SHP77 treated with DMSO at 0.1 percent for 48 hours (cell line): ENCODE data around the gene PGGT1B.

Experiments used
- DNase-seq: peaks from one replicate; lab custom pipeline; 2025; lab: John Stamatoyannopoulos, UW

PGGT1B gene

GRCh38 chr5:115180165-115180709, 82.4 kb downstream of the PGGT1B start:
- DNase-seq, result peak; percentile 82

- no peak for DNase-seq
Measured at GRCh38 chr5:115179394-115180164, 83.1 kb downstream of the PGGT1B start.

- no peak for DNase-seq
Measured at GRCh38 chr5:115179030-115179393, 83.7 kb downstream of the PGGT1B start.

GRCh38 chr5:115170929-115171510, 91.7 kb downstream of the PGGT1B start:
- DNase-seq, result no peak

- peak; percentile 15 for DNase-seq
Measured at GRCh38 chr5:115170134-115170928, 92.3 kb downstream of the PGGT1B start.

- peak; percentile 91 for DNase-seq
Measured at GRCh38 chr5:115169487-115170133, 93.1 kb downstream of the PGGT1B start, which contains the start of gene TRIM36. Gene TRIM36, minus strand, starts transcription at chr5:115169908. Its CDS starts 274 bp downstream, at chr5:115169634.

- no peak for DNase-seq
Measured at GRCh38 chr5:115168829-115169486, 93.7 kb downstream of the PGGT1B start.

- DNase-seq, result no peak
Measured at GRCh38 chr5:115166744-115167393, 95.8 kb downstream of the PGGT1B start.

- no peak for DNase-seq
Measured at GRCh38 chr5:115165790-115166189, 96.9 kb downstream of the PGGT1B start.

- no peak for DNase-seq
Measured at GRCh38 chr5:115160975-115161475, 101.7 kb downstream of the PGGT1B start.
